IMR-90 (cell line): ENCODE results near the gene ADAM12. TPM values are rescaled to one million over a fixed set of nuclear protein-coding genes. Genes with fewer than 3 reads are reported as not detected.

Source experiments
- ATAC-seq: fragments of 200-7000 bp; cut with Tn5 transposase; 2 replicates; pipeline ENCODE4 v1.9.1; 2020; ENCODE audit warnings: low read depth, mild to moderate bottlenecking, moderate library complexity
- BruUV-seq: library from RNA; stranded (reverse); fragments of 400-500 nt; replicated peaks from 2 replicates; lab custom pipeline; 2021; lab: Mats Ljungman, UMichigan
- CTCF ChIA-PET: fragments of 300-600 bp; formaldehyde crosslinking; extraction: SDS; loops from one replicate; lab custom pipeline; 2021; ENCODE audit warnings: antibody characterized with exemption; lab: Yijun Ruan, JAX
- POLR2A ChIA-PET: fragments of 300-600 bp; sonication (Branson Sonifier 250); formaldehyde crosslinking; loops from one replicate; lab custom pipeline; 2022; ENCODE audit warnings: antibody characterized with exemption; ENCODE audit not compliant: unreplicated experiment; lab: Charles Lee
- DNase-seq: peaks from one replicate; pipeline ENCODE4 v3.0.0; 2013
- H2AFZ ChIP-seq: replicated peaks from 2 replicates; pipeline ENCODE3; 2013; ENCODE audit warnings: low read length, mild to moderate bottlenecking; ENCODE audit not compliant: poor library complexity
- H2AK5ac ChIP-seq: 2 replicates; pipeline ENCODE4 v1.6.1; 2013; ENCODE audit warnings: low read depth, low read length, inconsistent platforms
- H2AK9ac ChIP-seq: replicated peaks from 2 replicates; pipeline ENCODE3; 2013; ENCODE audit warnings: mild to moderate bottlenecking, low read depth, low read length, moderate library complexity; ENCODE audit not compliant: poor library complexity
- H2BK120ac ChIP-seq: 2 replicates; pipeline ENCODE4 v1.6.1; 2013; ENCODE audit warnings: low read depth, low read length, inconsistent platforms
- H2BK15ac ChIP-seq: 3 replicates; pipeline ENCODE4 v1.6.1; 2013; ENCODE audit warnings: low read depth, low read length, inconsistent platforms
- H2BK20ac ChIP-seq: 2 replicates; pipeline ENCODE4 v1.6.1; 2013; ENCODE audit warnings: low read depth, mild to moderate bottlenecking, inconsistent platforms, low read length, moderate library complexity
- H2BK5ac ChIP-seq: 2 replicates; pipeline ENCODE4 v1.6.1; 2013; ENCODE audit warnings: mild to moderate bottlenecking, low read depth, low read length, inconsistent platforms; ENCODE audit not compliant: poor library complexity, severe bottlenecking
- H3K14ac ChIP-seq: replicated peaks from 2 replicates; pipeline ENCODE4 v1.6.1; 2013; ENCODE audit warnings: low read depth, low read length, inconsistent platforms
- H3K18ac ChIP-seq: 2 replicates; pipeline ENCODE4 v1.6.1; 2013; ENCODE audit warnings: low read depth, low read length, control low read depth
- H3K23ac ChIP-seq: 2 replicates; pipeline ENCODE4 v1.6.1; 2013; ENCODE audit warnings: low read depth, low read length, inconsistent platforms
- H3K27ac ChIP-seq: 2 replicates; pipeline ENCODE4 v1.5.1; 2013; ENCODE audit warnings: mild to moderate bottlenecking, control low read depth, low read length; ENCODE audit not compliant: insufficient read depth
- H3K27me3 ChIP-seq: 2 replicates; pipeline ENCODE4 v1.6.1; 2013; ENCODE audit warnings: low read length; ENCODE audit not compliant: control insufficient read depth, insufficient read depth
- H3K36me3 ChIP-seq: 2 replicates; pipeline ENCODE4 v1.6.1; 2013; ENCODE audit warnings: low read length, mixed read lengths; ENCODE audit not compliant: control insufficient read depth, insufficient read depth
- H3K4ac ChIP-seq: 2 replicates; pipeline ENCODE4 v1.6.1; 2013; ENCODE audit warnings: low read depth, low read length, inconsistent platforms
- H3K4me1 ChIP-seq: 2 replicates; pipeline ENCODE4 v1.6.1; 2013; ENCODE audit warnings: low read length, mixed read lengths; ENCODE audit not compliant: control insufficient read depth, insufficient read depth
- H3K4me2 ChIP-seq: 2 replicates; pipeline ENCODE4 v1.6.1; 2013; ENCODE audit warnings: low read depth, mild to moderate bottlenecking, control low read depth, low read length, moderate library complexity
- H3K4me3 ChIP-seq: 2 replicates; pipeline ENCODE4 v1.5.1; 2013; ENCODE audit warnings: low read depth, mild to moderate bottlenecking, control low read depth, low read length, moderate library complexity; ENCODE audit not compliant: insufficient read depth
- H3K56ac ChIP-seq: 2 replicates; pipeline ENCODE4 v1.6.1; 2013; ENCODE audit warnings: low read length, inconsistent platforms; ENCODE audit not compliant: insufficient read depth; ENCODE audit errors: extremely low read depth
- H3K79me1 ChIP-seq, 2 experiments: 2 replicates each; pipeline ENCODE4 v1.6.1; 2013; ENCODE audit warnings: low read length in 2 of 2, inconsistent platforms in 1 of 2, low read depth in 1 of 2
- H3K9ac ChIP-seq: 2 replicates; pipeline ENCODE4 v1.6.1; 2013; ENCODE audit warnings: low read depth, low read length, control low read depth
- H3K9me1 ChIP-seq: 2 replicates; pipeline ENCODE4 v1.6.1; 2013; ENCODE audit warnings: low read length, inconsistent platforms; ENCODE audit not compliant: insufficient read depth
- H3K9me3 ChIP-seq: 2 replicates; pipeline ENCODE4 v1.6.1; 2013; ENCODE audit warnings: low read length; ENCODE audit not compliant: control insufficient read depth, insufficient read depth
- H4K20me1 ChIP-seq: 2 replicates; pipeline ENCODE4 v1.6.1; 2013; ENCODE audit warnings: low read length, inconsistent platforms; ENCODE audit not compliant: insufficient read depth
- H4K5ac ChIP-seq: 2 replicates; pipeline ENCODE4 v1.6.1; 2013; ENCODE audit warnings: mild to moderate bottlenecking, low read depth, low read length, control low read depth
- H4K8ac ChIP-seq, 2 experiments: 2 replicates each; pipeline ENCODE4 v1.6.1; 2013; ENCODE audit warnings: low read depth in 2 of 2, low read length in 2 of 2, control low read depth in 1 of 2, inconsistent platforms in 1 of 2
- H4K91ac ChIP-seq: 2 replicates; pipeline ENCODE4 v1.6.1; 2013; ENCODE audit warnings: low read depth, low read length, inconsistent platforms; ENCODE audit not compliant: insufficient read depth
- BHLHE40 ChIP-seq: fragments of 150-350 bp; IDR thresholded peaks from 2 replicates; pipeline ENCODE4 v1.6.1; 2016; ENCODE audit warnings: mild to moderate bottlenecking, low read depth, low read length
- MAZ ChIP-seq: IDR thresholded peaks from 2 replicates; pipeline ENCODE4 v1.6.1; 2012; ENCODE audit warnings: low read depth, mild to moderate bottlenecking, low read length, improper control_type of control experiment, moderate library complexity, borderline replicate concordance
- RFX5 ChIP-seq: IDR thresholded peaks from 2 replicates; pipeline ENCODE4 v1.8.0; 2012; ENCODE audit warnings: low read depth, mild to moderate bottlenecking, low read length, moderate library complexity
- SMC3 ChIP-seq: fragments of 150-350 bp; IDR thresholded peaks from 2 replicates; pipeline ENCODE4 v1.6.1; 2016; ENCODE audit warnings: low read depth, mild to moderate bottlenecking, antibody characterized with exemption, low read length, moderate library complexity
- USF2 ChIP-seq: fragments of 150-350 bp; IDR thresholded peaks from 2 replicates; pipeline ENCODE4 v1.6.1; 2017; ENCODE audit warnings: mild to moderate bottlenecking, antibody characterized with exemption, low read length, low read depth
- WGBS, 2 experiments: methylation state at CpG; one replicate each; pipeline versions ENCODE4 v1.1.5 to v1.1.7; 2013; ENCODE audit warnings: missing lambda C conversion rate in 2 of 2; ENCODE audit not compliant: insufficient read length in 1 of 2; ENCODE audit errors: extremely low coverage in 2 of 2; 5-methylcytosine and 5-hydroxymethylcytosine counted together
- dilution Hi-C: fragments of 300-500 bp; cut with HindIII; formaldehyde crosslinking; loops from one replicate; pipeline ENCODE4 v1.14.3; 2018; ENCODE audit warnings: low sequenced_read_pairs; ENCODE audit not compliant: unreplicated experiment
- in situ Hi-C: fragments of 300-500 bp; cut with MboI; formaldehyde crosslinking; loops from 3 replicates; pipeline ENCODE4 v1.14.3; 2019; ENCODE audit warnings: low sequenced_read_pairs, inconsistent platforms, mixed read lengths
- intact Hi-C: fragments of 100-400 bp; cut with micrococcal nuclease; formaldehyde crosslinking; loops from 2 replicates; pipeline ENCODE4 v1.10.0; 2022
- polyA plus RNA-seq, 3 experiments: library from polyadenylated mRNA; depleted of rRNA; stranded (reverse); fragments of >200 nt; gene quantifications; 2 replicates each; pipeline ENCODE4 v1.2.3, GENCODE V29; 2012; ENCODE audit warnings: low replicate concordance in 1 of 3
- total RNA-seq: library from RNA; depleted of rRNA; stranded (reverse); fragments of >200 nt; gene quantifications from 2 replicates; pipeline ENCODE4 v1.2.3, GENCODE V29; 2012
- TF ChIP-seq, protein P1 (sequence below): fragments of 150-350 bp; IDR thresholded peaks from 2 replicates; pipeline ENCODE4 v1.6.1; 2016; ENCODE audit warnings: low read depth, mild to moderate bottlenecking, low read length, moderate library complexity, borderline replicate concordance

The ADAM12 gene
- total and polyA plus RNA-seq, 2 of the 4 experiments (the other 2 are of a cell fraction) = 9.6 to 10.2 TPM

- no peak overlapping the region for H3K56ac ChIP-seq
- H3K9ac ChIP-seq = no peak overlapping the region
- H2AFZ ChIP-seq = no peak overlapping the region
- H3K14ac ChIP-seq = no peak overlapping the region
- POLR2A ChIA-PET = no interaction called here
- H2BK120ac ChIP-seq = no peak overlapping the region
- H2BK15ac ChIP-seq = no peak overlapping the region
- CTCF ChIA-PET = interaction anchor here (1.2 kb wide), 1 partner anchor 9 kb away, joined by 3 read pairs; no protein-coding TSS in a partner anchor
- H4K20me1 ChIP-seq = no peaks in the 10 kb centered on the region
- intact Hi-C loops = no loop called here
- H3K9me3 ChIP-seq = no peaks in the 10 kb centered on the region
- no peak overlapping the region for H3K4me3 ChIP-seq
- in situ Hi-C loops = no loop called here
- no peak overlapping the region for H3K4me2 ChIP-seq
- no peak overlapping the region for H2BK20ac ChIP-seq
- H3K23ac ChIP-seq = no peak overlapping the region
- H3K4ac ChIP-seq = no peak overlapping the region
- H2AK9ac ChIP-seq = no peak overlapping the region
- no peaks in the 10 kb centered on the region for H3K36me3 ChIP-seq
- no TSS peak for BruUV-seq
- H2BK5ac ChIP-seq = no peak overlapping the region
- no peaks in the 10 kb centered on the region for H3K4me1 ChIP-seq
- H3K9me1 ChIP-seq = no peaks in the 10 kb centered on the region; the same call in 1 of the 2 replicates
- TF ChIP-seq USF2 (no peak), MAZ (no peak), RFX5 (no peak), BHLHE40 (no peak), SMC3 (no peak)
- TF ChIP-seq, protein P1, sequence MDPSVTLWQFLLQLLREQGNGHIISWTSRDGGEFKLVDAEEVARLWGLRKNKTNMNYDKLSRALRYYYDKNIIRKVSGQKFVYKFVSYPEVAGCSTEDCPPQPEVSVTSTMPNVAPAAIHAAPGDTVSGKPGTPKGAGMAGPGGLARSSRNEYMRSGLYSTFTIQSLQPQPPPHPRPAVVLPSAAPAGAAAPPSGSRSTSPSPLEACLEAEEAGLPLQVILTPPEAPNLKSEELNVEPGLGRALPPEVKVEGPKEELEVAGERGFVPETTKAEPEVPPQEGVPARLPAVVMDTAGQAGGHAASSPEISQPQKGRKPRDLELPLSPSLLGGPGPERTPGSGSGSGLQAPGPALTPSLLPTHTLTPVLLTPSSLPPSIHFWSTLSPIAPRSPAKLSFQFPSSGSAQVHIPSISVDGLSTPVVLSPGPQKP = no peak
- H4K5ac ChIP-seq = no peak overlapping the region
- H3K79me1 ChIP-seq = no peaks in the 10 kb centered on the region
- dilution Hi-C loops = no loop called here
- no peak overlapping the region for H2AK5ac ChIP-seq
- DNase-seq = no peak
- H3K27me3 ChIP-seq = peaks cover 3% of the 10 kb centered on the region; the same call in 1 of the 2 replicates
- H4K91ac ChIP-seq = no peak overlapping the region
- H4K8ac ChIP-seq = no peak overlapping the region
- no CpG with 5 or more reads among the region's 4 CpGs for WGBS, 2 experiments
- no peak overlapping the region for H3K18ac ChIP-seq
- H3K27ac ChIP-seq = no peak overlapping the region
- no peak for ATAC-seq
These were observed 315.7 kb downstream of the ADAM12 start for GRCh38 chr10:126072622-126073021.
